H1 (cell line): ENCODE measurements around the gene CRTC3. TPM values are rescaled to one million over a fixed set of nuclear protein-coding genes. Genes with fewer than 3 reads are reported as not detected.

Experiments
- CHD2 ChIP-seq: IDR thresholded peaks from 2 replicates; pipeline ENCODE4 v1.6.1; 2012; ENCODE audit warnings: low read length, improper control_type of control experiment
- HDAC2 ChIP-seq, 2 experiments: fragments of 300-600 bp in 1 of 2; sonication (generic) in 1 of 2; IDR thresholded peaks; 2 replicates each; pipeline ENCODE4 v1.6.1; 2011 to 2012; ENCODE audit warnings: low read depth in 2 of 2, low read length in 2 of 2, mild to moderate bottlenecking in 2 of 2, moderate library complexity in 2 of 2, borderline replicate concordance in 1 of 2, inconsistent platforms in 1 of 2
- TCF12 ChIP-seq: IDR thresholded peaks from 2 replicates; pipeline ENCODE4 v1.6.1; 2011; ENCODE audit warnings: low read depth, mild to moderate bottlenecking, low read length
- TEAD4 ChIP-seq: IDR thresholded peaks from 2 replicates; pipeline ENCODE4 v1.6.1; 2012; ENCODE audit warnings: low read depth, low read length, inconsistent platforms, mixed read lengths
- polyA plus RNA-seq, 7 experiments: library from polyadenylated mRNA; depleted of rRNA in 3 of 7; stranded (reverse) in 5 of 7; unstranded in 2 of 7; fragments of >200 nt in 5 of 7; fragments of 200-250 nt in 2 of 7; gene quantifications; 1 replicate in 5 of 7; 2 replicates in 1 of 7; 4 replicates in 1 of 7; pipeline versions ENCODE4 v1.2.1 to v1.2.3, GENCODE V29; 2011 to 2013; ENCODE audit warnings: missing spikeins in 2 of 7, mixed read lengths in 2 of 7
- total RNA-seq: library from RNA; stranded (reverse); fragmentation: NEBNext Ultra II Directional; extraction: Animal tissue kit (Norgen Biotek cat#: 25700); gene quantifications from 2 replicates; pipeline ENCODE4 v1.2.1, GENCODE V29; 2021
- TF ChIP-seq, protein P1 (sequence below): fragments of 300-600 bp; sonication (generic); IDR thresholded peaks from 2 replicates; pipeline ENCODE4 v1.7.1; 2012; ENCODE audit warnings: low read length, moderate library complexity, mild to moderate bottlenecking, inconsistent platforms; ENCODE audit not compliant: insufficient replicate concordance

The CRTC3 gene
- total and polyA plus RNA-seq, 2 of the 8 experiments (the other 6 are each of a cell fraction or from before 2014, with no cell fraction given), result 5.0 to 5.3 TPM

DNA sequence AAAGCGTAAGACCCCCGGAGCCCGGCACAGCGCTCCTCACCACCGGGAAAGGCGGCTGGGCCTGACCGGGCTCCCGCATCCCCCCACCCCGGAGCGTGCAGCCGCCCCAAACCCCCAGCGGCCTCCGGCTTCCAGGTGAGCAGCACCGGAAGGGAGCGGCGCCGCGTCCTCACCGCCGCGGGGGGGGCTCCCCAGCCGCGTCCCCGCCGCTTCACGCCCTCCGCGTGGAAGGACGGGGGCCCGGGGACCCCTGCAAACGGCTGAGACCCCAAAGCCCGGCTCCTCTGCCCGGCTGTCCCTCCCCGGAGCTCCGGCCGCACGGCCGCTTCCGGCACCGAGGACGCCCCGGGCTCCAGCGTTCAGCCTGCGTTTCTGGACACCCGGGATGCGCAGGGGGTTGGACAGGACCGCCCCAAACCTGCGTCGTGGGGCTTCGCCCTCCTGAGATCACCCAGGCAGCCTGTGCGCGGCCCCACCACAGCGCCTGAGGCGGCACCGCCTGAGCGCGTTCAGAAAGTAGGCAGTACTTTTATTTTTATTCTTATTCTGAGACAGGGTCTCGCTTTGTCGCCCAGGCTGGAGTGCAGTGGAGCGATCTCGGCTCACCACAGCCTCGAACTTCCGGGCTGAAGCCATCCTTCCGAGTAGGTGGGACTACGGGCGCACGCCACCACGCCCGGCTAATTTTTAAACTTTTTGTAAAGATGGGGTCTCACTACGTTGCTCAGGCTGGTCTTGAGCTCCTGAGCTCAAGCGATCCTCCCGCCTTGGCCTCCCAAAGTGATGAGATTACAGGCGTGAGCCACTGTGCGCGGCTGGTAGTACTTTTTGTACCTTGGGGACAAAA is 135.8 kb downstream of the CRTC3 start (continued):
- TF ChIP-seq, protein P1, sequence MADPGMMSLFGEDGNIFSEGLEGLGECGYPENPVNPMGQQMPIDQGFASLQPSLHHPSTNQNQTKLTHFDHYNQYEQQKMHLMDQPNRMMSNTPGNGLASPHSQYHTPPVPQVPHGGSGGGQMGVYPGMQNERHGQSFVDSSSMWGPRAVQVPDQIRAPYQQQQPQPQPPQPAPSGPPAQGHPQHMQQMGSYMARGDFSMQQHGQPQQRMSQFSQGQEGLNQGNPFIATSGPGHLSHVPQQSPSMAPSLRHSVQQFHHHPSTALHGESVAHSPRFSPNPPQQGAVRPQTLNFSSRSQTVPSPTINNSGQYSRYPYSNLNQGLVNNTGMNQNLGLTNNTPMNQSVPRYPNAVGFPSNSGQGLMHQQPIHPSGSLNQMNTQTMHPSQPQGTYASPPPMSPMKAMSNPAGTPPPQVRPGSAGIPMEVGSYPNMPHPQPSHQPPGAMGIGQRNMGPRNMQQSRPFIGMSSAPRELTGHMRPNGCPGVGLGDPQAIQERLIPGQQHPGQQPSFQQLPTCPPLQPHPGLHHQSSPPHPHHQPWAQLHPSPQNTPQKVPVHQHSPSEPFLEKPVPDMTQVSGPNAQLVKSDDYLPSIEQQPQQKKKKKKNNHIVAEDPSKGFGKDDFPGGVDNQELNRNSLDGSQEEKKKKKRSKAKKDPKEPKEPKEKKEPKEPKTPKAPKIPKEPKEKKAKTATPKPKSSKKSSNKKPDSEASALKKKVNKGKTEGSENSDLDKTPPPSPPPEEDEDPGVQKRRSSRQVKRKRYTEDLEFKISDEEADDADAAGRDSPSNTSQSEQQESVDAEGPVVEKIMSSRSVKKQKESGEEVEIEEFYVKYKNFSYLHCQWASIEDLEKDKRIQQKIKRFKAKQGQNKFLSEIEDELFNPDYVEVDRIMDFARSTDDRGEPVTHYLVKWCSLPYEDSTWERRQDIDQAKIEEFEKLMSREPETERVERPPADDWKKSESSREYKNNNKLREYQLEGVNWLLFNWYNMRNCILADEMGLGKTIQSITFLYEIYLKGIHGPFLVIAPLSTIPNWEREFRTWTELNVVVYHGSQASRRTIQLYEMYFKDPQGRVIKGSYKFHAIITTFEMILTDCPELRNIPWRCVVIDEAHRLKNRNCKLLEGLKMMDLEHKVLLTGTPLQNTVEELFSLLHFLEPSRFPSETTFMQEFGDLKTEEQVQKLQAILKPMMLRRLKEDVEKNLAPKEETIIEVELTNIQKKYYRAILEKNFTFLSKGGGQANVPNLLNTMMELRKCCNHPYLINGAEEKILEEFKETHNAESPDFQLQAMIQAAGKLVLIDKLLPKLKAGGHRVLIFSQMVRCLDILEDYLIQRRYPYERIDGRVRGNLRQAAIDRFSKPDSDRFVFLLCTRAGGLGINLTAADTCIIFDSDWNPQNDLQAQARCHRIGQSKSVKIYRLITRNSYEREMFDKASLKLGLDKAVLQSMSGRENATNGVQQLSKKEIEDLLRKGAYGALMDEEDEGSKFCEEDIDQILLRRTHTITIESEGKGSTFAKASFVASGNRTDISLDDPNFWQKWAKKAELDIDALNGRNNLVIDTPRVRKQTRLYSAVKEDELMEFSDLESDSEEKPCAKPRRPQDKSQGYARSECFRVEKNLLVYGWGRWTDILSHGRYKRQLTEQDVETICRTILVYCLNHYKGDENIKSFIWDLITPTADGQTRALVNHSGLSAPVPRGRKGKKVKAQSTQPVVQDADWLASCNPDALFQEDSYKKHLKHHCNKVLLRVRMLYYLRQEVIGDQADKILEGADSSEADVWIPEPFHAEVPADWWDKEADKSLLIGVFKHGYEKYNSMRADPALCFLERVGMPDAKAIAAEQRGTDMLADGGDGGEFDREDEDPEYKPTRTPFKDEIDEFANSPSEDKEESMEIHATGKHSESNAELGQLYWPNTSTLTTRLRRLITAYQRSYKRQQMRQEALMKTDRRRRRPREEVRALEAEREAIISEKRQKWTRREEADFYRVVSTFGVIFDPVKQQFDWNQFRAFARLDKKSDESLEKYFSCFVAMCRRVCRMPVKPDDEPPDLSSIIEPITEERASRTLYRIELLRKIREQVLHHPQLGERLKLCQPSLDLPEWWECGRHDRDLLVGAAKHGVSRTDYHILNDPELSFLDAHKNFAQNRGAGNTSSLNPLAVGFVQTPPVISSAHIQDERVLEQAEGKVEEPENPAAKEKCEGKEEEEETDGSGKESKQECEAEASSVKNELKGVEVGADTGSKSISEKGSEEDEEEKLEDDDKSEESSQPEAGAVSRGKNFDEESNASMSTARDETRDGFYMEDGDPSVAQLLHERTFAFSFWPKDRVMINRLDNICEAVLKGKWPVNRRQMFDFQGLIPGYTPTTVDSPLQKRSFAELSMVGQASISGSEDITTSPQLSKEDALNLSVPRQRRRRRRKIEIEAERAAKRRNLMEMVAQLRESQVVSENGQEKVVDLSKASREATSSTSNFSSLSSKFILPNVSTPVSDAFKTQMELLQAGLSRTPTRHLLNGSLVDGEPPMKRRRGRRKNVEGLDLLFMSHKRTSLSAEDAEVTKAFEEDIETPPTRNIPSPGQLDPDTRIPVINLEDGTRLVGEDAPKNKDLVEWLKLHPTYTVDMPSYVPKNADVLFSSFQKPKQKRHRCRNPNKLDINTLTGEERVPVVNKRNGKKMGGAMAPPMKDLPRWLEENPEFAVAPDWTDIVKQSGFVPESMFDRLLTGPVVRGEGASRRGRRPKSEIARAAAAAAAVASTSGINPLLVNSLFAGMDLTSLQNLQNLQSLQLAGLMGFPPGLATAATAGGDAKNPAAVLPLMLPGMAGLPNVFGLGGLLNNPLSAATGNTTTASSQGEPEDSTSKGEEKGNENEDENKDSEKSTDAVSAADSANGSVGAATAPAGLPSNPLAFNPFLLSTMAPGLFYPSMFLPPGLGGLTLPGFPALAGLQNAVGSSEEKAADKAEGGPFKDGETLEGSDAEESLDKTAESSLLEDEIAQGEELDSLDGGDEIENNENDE, result no peak
- TF ChIP-seq CHD2 (no peak), TCF12 (no peak), TEAD4 (no peak), HDAC2 (IDR thresholded peaks at IDR 0.05; ENCODE audit: borderline replicate concordance in 1 of 2, low read depth in 2 of 2, low read length in 2 of 2) (no peak)
